Stimulated activated memory B cell treated with anti-CD40 and anti-IgM and Interleukin-4, amounts not matched to agents 10 μg/mL and 1 μg/mL and 100 μg/mL, for 72 hours (primary cell): ENCODE results near the gene COL26A1.
"Not testable (repeated sequence)": the region's sequence is repeated elsewhere in the genome, so short reads cannot be mapped to it uniquely, and the experiment has no call there.

ENCODE experiments used
- ATAC-seq: fragments of 150-1000 bp; cut with Tn5 transposase; 2 replicates; pipeline ENCODE4 v1.10.0; 2021
- H3K27ac Mint-ChIP-seq: one replicate; pipeline ENCODE4 v1.8.0; 2022; ENCODE audit warnings: mild to moderate bottlenecking, mixed read lengths
- H3K27me3 Mint-ChIP-seq: one replicate; pipeline ENCODE4 v1.8.0; 2022; ENCODE audit warnings: mixed read lengths
- H3K36me3 Mint-ChIP-seq: one replicate; pipeline ENCODE4 v1.8.0; 2022; ENCODE audit warnings: mixed read lengths
- H3K4me1 Mint-ChIP-seq: one replicate; pipeline ENCODE4 v1.8.0; 2022; ENCODE audit warnings: mixed read lengths
- H3K4me3 Mint-ChIP-seq: one replicate; pipeline ENCODE4 v1.8.0; 2022; ENCODE audit warnings: mild to moderate bottlenecking, moderate library complexity, mixed read lengths
- H3K9me3 Mint-ChIP-seq: one replicate; pipeline ENCODE4 v1.8.0; 2022; ENCODE audit warnings: mixed read lengths

The COL26A1 gene

GRCh38 chr7:101595766-101596537 lies 233.3 kb downstream of the COL26A1 start:
- Mint-ChIP-seq H3K9me3 (peaks cover 4% of the 10 kb centered on the region), H3K27ac (no peak overlapping the region), H3K4me1 (no peaks in the 10 kb centered on the region), H3K36me3 (no peaks in the 10 kb centered on the region), H3K4me3 (no peak overlapping the region), H3K27me3 (peaks cover 13% of the 10 kb centered on the region)
- no peak for ATAC-seq

- Mint-ChIP-seq H3K4me1 (no peaks in the 10 kb centered on the region), H3K27ac (no peak overlapping the region), H3K9me3 (peaks cover 4% of the 10 kb centered on the region), H3K4me3 (no peak overlapping the region), H3K27me3 (peaks cover 18% of the 10 kb centered on the region), H3K36me3 (no peaks in the 10 kb centered on the region)
- no peak for ATAC-seq
Observed at GRCh38 chr7:101596898-101597297, 234.2 kb downstream of the COL26A1 start.

- H3K27ac Mint-ChIP-seq, result no peak overlapping the region
- H3K4me3 Mint-ChIP-seq, result no peak overlapping the region
- H3K4me1 Mint-ChIP-seq, result peaks cover 6% of the 10 kb centered on the region
- no peaks in the 10 kb centered on the region for H3K36me3 Mint-ChIP-seq
- no peaks in the 10 kb centered on the region for H3K9me3 Mint-ChIP-seq
- no peak for ATAC-seq
- peaks cover 18% of the 10 kb centered on the region for H3K27me3 Mint-ChIP-seq
Observed at GRCh38 chr7:101597941-101598340, 235.3 kb downstream of the COL26A1 start.

- Mint-ChIP-seq H3K4me3 (no peak overlapping the region), H3K27ac (no peak overlapping the region)
Observed at GRCh38 chr7:101598422-101598985, 235.8 kb downstream of the COL26A1 start.

GRCh38 chr7:101598986-101599771 lies 236.5 kb downstream of the COL26A1 start:
- no peak for ATAC-seq
- H3K4me1 Mint-ChIP-seq, result peaks cover 6% of the 10 kb centered on the region

More at GRCh38 chr7:101598422-101598985, 235.8 kb downstream of the COL26A1 start:
- H3K36me3 Mint-ChIP-seq, result no peaks in the 10 kb centered on the region
- no peak for ATAC-seq
- peaks cover 18% of the 10 kb centered on the region for H3K27me3 Mint-ChIP-seq
- no peaks in the 10 kb centered on the region for H3K9me3 Mint-ChIP-seq
- peaks cover 6% of the 10 kb centered on the region for H3K4me1 Mint-ChIP-seq

GRCh38 chr7:101599787-101600186 lies 237.1 kb downstream of the COL26A1 start:
- Mint-ChIP-seq H3K4me3 (no peak overlapping the region), H3K36me3 (no peaks in the 10 kb centered on the region), H3K27ac (no peak overlapping the region), H3K27me3 (peaks cover 18% of the 10 kb centered on the region), H3K4me1 (peaks cover 6% of the 10 kb centered on the region), H3K9me3 (no peaks in the 10 kb centered on the region)
- ATAC-seq, result no peak

More at GRCh38 chr7:101598986-101599771, 236.5 kb downstream of the COL26A1 start:
- Mint-ChIP-seq H3K4me3 (no peak overlapping the region), H3K27ac (no peak overlapping the region), H3K27me3 (peaks cover 18% of the 10 kb centered on the region), H3K36me3 (no peaks in the 10 kb centered on the region), H3K9me3 (no peaks in the 10 kb centered on the region)

- H3K36me3 Mint-ChIP-seq, result no peaks in the 10 kb centered on the region
- H3K4me1 Mint-ChIP-seq, result peaks cover 6% of the 10 kb centered on the region
- peaks cover 18% of the 10 kb centered on the region for H3K27me3 Mint-ChIP-seq
- no peaks in the 10 kb centered on the region for H3K9me3 Mint-ChIP-seq
- H3K27ac Mint-ChIP-seq, result no peak overlapping the region
- ATAC-seq, result no peak
- H3K4me3 Mint-ChIP-seq, result no peak overlapping the region
Observed at GRCh38 chr7:101602082-101602481, 239.4 kb downstream of the COL26A1 start.

- no peaks in the 10 kb centered on the region for H3K36me3 Mint-ChIP-seq
- H3K27ac Mint-ChIP-seq, result no peak overlapping the region
- peaks cover 18% of the 10 kb centered on the region for H3K27me3 Mint-ChIP-seq
- peak; percentile 75 for ATAC-seq
- H3K9me3 Mint-ChIP-seq, result no peaks in the 10 kb centered on the region
- no peak overlapping the region for H3K4me3 Mint-ChIP-seq
- H3K4me1 Mint-ChIP-seq, result peaks cover 6% of the 10 kb centered on the region
Observed at GRCh38 chr7:101602484-101603241, 240.0 kb downstream of the COL26A1 start.

GRCh38 chr7:101604331-101604933 lies 241.8 kb downstream of the COL26A1 start:
- no peaks in the 10 kb centered on the region for H3K36me3 Mint-ChIP-seq
- peaks cover 6% of the 10 kb centered on the region for H3K4me1 Mint-ChIP-seq
- H3K27ac Mint-ChIP-seq, result no peak overlapping the region
- H3K9me3 Mint-ChIP-seq, result no peaks in the 10 kb centered on the region
- no peak overlapping the region for H3K4me3 Mint-ChIP-seq
- H3K27me3 Mint-ChIP-seq, result peaks cover 20% of the 10 kb centered on the region
- no peak for ATAC-seq

- H3K9me3 Mint-ChIP-seq, H3K4me3 Mint-ChIP-seq, H3K4me1 Mint-ChIP-seq, ATAC-seq, H3K36me3 Mint-ChIP-seq, H3K27ac Mint-ChIP-seq: not testable (repeated sequence)
- H3K27me3 Mint-ChIP-seq, result peaks cover 25% of the 10 kb centered on the region
Observed at GRCh38 chr7:101604934-101605332, 242.3 kb downstream of the COL26A1 start.

GRCh38 chr7:101605611-101606497 lies 243.2 kb downstream of the COL26A1 start:
- peaks cover 6% of the 10 kb centered on the region for H3K4me1 Mint-ChIP-seq
- no peak overlapping the region for H3K27ac Mint-ChIP-seq
- no peaks in the 10 kb centered on the region for H3K9me3 Mint-ChIP-seq
- peaks cover 27% of the 10 kb centered on the region for H3K27me3 Mint-ChIP-seq
- no peaks in the 10 kb centered on the region for H3K36me3 Mint-ChIP-seq
- ATAC-seq, result no peak
- H3K4me3 Mint-ChIP-seq, result no peak overlapping the region

GRCh38 chr7:101606498-101606923 lies 243.8 kb downstream of the COL26A1 start:
- no peak for ATAC-seq
- no peak overlapping the region for H3K4me3 Mint-ChIP-seq
- H3K27me3 Mint-ChIP-seq, result peaks cover 24% of the 10 kb centered on the region
- no peaks in the 10 kb centered on the region for H3K36me3 Mint-ChIP-seq
- H3K9me3 Mint-ChIP-seq, result no peaks in the 10 kb centered on the region
- no peak overlapping the region for H3K27ac Mint-ChIP-seq
- H3K4me1 Mint-ChIP-seq, result peaks cover 6% of the 10 kb centered on the region
